HG02798 (cell line): Measurements from ENCODE around the gene PLA2G3.

ENCODE experiments used
- ATAC-seq: cut with Tn5 transposase; IDR thresholded peaks from one replicate; pipeline ENCODE4 v1.9.1; 2021; ENCODE audit warnings: mild to moderate bottlenecking; ENCODE audit not compliant: unreplicated experiment, poor library complexity

The PLA2G3 gene

GRCh38 chr22:31090217-31091085, 49.9 kb downstream of the PLA2G3 start:
- ATAC-seq: no peak

- no peak for ATAC-seq
Measured at GRCh38 chr22:31089160-31090100, 50.9 kb downstream of the PLA2G3 start.

GRCh38 chr22:31088233-31088986, 51.9 kb downstream of the PLA2G3 start:
- no peak for ATAC-seq

DNA sequence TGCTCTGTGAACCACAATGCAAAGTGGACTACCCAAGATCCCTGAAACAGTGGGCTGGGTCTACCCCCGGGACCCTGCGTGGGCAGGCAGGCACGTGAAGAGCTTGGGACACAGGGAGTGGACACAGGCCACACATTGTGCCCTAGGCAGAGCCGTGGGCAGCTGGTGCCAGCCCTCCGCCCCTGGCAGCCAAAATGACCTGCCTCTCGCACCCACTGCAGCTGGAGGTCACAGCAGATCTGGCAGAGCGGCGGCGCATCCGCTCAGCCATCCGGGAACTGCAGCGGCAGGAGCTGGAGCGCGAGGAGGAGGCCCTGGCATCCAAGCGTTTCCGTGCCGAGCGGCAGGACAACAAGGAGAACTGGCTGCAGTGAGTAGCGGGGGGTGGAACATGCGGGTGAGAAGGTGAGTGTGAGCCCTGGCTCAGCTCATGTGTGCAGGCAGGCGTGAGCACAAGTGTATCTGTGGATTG, 52.5 kb downstream of the PLA2G3 start:
- ATAC-seq: no peak

DNA sequence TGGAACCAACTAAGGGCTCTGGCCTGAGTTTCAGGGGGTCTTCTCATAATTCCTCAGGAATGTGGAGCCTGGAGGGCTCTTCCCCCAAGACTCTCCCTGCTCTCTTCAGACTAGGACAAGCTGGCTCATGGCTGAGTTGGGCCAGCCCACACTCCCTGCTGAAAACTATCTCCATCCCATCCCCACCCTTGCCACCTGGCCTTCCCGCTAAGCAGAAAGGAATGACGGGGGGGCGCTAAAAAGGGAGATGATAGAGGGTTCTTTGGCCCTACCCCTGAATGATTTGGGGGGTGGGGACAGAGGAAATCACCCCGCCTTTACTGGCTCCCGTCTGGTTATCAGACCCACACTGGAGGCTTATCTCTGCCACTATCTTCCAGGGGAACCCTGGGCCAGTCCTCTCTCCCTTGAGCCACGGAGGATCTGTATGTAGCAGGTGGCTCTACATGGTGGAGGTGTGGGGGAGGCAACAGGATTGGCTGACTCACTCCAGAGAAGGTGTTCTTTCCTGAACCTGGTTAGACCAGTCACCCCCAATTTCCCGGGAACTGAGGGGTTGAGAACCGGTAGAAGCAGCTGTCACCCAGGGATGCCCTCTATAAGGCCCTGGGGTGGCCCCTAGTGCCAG, 53.5 kb downstream of the PLA2G3 start:
- ATAC-seq: no peak

DNA sequence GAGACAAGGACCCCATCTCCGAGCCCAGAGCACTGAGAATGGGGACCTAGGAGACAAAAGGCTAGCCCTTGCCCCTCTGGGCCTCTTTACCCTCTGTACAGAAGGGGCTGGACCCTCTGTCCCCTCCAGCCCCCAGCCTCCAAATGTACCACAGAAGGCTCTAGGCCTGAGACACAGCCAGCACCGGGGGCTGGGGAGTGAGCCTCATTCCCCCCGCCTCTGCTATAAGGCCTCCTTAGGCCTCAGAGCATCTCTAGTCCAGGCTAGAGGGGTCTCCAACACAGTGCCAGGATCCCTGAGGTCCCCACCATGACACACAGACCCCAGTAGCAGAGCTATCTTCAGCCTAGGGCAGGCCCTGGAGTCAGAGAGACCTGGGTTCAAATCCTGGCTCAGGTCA, 54.4 kb downstream of the PLA2G3 start:
- no peak for ATAC-seq

GRCh38 chr22:31085493-31085824, 54.8 kb downstream of the PLA2G3 start:
- ATAC-seq: no peak

- peak; percentile 65 for ATAC-seq
Measured at GRCh38 chr22:31084811-31085492, 55.4 kb downstream of the PLA2G3 start.
